ENCODE measurements around the gene STK10. TPM values are rescaled to one million over a fixed set of nuclear protein-coding genes. Genes with fewer than 3 reads are reported as not detected.

Gene STK10
- total RNA-seq, 1 donor from 2014 or later: 72.5 TPM

DNA sequence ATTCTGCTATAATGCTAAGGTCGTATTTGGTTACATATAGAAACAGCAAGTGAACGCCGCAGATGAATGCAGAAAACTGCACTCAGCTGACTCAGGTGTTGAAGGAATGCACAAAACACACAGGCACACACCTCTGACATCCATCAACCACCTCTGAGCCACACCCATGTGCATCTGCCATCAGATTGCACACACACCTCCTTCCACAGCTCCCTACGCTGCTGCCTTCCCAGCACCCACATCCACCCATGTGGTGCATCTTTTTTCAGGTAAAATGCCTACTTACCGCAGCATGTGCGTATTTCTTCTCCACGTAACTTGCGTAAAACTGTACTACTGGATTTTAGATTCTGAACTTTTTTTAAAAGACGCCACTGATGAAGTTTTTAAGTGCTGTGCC, 7.1 kb downstream of the STK10 start:
- Histone ChIP-seq H3K4me3 (no peak overlapping the region), H3K4me1 (peaks cover 78% of the 10 kb centered on the region), H3K9me3 (no peaks in the 10 kb centered on the region), H3K27ac (no peak overlapping the region), H3K27me3 (ENCODE audit: low read depth) (no peaks in the 10 kb centered on the region), H3K36me3 (peaks cover 5% of the 10 kb centered on the region)
- ATAC-seq: no peak
- TF ChIP-seq, protein P1, sequence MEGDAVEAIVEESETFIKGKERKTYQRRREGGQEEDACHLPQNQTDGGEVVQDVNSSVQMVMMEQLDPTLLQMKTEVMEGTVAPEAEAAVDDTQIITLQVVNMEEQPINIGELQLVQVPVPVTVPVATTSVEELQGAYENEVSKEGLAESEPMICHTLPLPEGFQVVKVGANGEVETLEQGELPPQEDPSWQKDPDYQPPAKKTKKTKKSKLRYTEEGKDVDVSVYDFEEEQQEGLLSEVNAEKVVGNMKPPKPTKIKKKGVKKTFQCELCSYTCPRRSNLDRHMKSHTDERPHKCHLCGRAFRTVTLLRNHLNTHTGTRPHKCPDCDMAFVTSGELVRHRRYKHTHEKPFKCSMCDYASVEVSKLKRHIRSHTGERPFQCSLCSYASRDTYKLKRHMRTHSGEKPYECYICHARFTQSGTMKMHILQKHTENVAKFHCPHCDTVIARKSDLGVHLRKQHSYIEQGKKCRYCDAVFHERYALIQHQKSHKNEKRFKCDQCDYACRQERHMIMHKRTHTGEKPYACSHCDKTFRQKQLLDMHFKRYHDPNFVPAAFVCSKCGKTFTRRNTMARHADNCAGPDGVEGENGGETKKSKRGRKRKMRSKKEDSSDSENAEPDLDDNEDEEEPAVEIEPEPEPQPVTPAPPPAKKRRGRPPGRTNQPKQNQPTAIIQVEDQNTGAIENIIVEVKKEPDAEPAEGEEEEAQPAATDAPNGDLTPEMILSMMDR (IDR thresholded peaks at IDR 0.05): no peak
- intact Hi-C loops (cut with DNase I): no loop called here
- DNase-seq: no peak

DNA sequence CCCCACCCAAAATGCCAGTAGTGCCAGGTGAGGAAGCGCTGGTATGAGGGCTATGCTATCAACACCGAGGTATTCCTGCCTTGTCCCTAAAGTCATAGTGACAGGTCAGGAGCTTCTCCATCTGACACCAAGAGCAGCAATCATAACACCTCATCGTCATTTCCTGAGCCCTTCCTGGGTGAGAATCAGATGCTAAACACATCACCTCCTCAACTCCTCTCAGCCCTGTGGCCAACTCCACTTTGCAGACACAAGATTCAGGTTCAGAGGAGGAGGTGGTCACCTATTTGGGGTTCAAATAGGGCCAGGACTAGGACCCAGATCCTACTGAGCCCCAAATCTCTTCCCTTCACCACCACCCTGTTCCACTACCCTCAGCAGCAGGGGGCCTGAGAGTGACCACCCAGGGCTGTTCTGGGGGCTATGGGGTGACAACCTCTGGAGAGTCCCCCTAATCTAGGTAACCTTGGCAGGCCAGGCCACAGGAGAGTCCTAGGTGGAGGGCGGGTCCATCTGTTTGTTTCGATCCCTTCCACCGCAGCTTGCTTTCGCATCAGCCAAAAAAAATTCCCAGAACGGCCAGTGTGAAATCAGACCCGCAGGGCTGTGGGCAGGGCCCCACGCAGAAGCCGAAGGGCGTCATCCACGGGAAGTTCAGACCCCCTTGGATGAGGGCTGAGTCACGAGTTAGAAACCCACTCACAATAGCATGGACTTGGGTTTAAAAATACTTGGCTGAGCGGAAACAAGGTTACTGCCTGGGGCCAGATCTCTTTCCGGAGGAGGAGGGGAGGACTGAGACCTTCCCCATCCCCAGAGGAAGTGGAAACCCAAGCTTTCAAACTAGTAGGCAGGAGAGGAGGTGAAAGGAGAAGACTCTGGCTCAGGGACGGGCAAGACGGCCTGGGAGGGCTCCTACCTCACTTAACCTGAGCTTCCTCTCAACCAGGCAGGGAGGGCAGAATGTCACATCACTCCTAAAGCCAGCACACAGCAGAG, 8.7 kb downstream of the STK10 start:
- DNase-seq: no peak
- H3K4me3 ChIP-seq: peak overlapping the region; percentile 21

DNA sequence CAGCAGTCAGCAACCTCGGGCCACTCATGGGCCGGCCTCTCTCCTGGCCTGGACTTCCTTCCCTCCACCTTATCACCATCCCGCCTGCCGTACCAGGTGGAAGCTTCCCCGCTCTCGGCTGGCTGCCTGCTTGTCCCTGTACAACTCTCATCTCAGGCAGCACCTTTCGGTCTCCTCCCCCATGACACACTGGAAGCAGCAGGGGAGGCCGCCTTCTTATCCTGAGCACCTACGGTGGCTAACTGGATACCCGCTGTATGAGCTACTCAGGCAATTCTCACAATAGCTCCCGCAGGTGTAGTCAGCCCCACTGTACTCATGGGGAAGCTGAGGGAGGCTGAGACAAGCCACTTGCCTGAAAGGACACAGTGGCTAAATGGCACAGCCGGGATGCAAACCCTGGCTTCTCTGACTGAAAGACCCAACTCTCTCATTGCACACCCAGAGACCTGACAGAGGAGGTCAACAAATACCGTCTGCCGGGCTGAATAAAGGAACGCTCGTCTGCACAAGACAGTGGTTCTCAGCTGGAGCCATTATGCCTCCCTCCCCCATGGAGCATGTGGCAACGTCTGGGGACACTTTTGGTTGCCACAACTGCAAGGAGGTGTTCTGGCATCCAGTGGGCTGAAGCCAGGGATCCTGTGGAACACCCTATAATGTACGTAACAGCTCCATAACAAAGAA, 9.6 kb downstream of the STK10 start:
- no peak for ATAC-seq
- no peaks in the 10 kb centered on the region for H3K36me3 ChIP-seq
- H3K4me1 ChIP-seq: peaks cover 81% of the 10 kb centered on the region
- TF ChIP-seq, protein P1 (IDR thresholded peaks at IDR 0.05): no peak
- DNase-seq: no peak
- H3K27me3 ChIP-seq (ENCODE audit: low read depth): no peaks in the 10 kb centered on the region
- H3K4me3 ChIP-seq: no peak overlapping the region
- no peaks in the 10 kb centered on the region for H3K9me3 ChIP-seq
- peak overlapping the region; percentile 60 for H3K27ac ChIP-seq
- intact Hi-C loops (cut with DNase I): loop anchor here (10.0 kb wide), 1 partner anchor 64 kb away; no protein-coding TSS in a partner anchor

More for the DNA sequence above, 8.7 kb downstream of the STK10 start:
- no peaks in the 10 kb centered on the region for H3K27me3 ChIP-seq (ENCODE audit: low read depth)
- H3K4me1 ChIP-seq: peaks cover 81% of the 10 kb centered on the region
- intact Hi-C loops (cut with DNase I): loop anchor here (10.0 kb wide), 1 partner anchor 64 kb away; no protein-coding TSS in a partner anchor
- H3K36me3 ChIP-seq: peaks cover 5% of the 10 kb centered on the region
- TF ChIP-seq, protein P1 (IDR thresholded peaks at IDR 0.05): no peak
- H3K27ac ChIP-seq: peak overlapping the region; percentile 60
- H3K9me3 ChIP-seq: no peaks in the 10 kb centered on the region
- peak; percentile 36 to 40 for ATAC-seq

DNA sequence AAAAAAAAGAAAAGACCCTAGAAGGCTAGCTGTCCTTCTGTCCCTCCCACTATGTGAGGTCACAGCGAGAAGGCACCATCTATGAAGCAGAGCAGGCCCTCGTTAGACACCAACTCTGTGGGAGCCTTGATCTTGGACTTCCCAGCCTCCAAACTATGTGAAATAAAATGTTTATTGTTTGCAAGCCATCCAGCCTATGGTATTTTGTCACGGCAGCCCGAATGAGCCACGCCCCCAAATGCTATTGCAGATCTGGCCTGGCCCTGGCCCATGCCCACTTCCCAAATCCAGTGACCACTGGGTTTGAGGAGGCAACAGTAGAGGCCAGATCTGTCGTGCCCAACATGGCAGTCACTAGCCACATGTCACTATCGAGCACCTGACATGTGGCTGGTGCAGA, 10.8 kb downstream of the STK10 start:
- Histone ChIP-seq H3K4me3 (no peak overlapping the region), H3K4me1 (peaks cover 83% of the 10 kb centered on the region)

DNA sequence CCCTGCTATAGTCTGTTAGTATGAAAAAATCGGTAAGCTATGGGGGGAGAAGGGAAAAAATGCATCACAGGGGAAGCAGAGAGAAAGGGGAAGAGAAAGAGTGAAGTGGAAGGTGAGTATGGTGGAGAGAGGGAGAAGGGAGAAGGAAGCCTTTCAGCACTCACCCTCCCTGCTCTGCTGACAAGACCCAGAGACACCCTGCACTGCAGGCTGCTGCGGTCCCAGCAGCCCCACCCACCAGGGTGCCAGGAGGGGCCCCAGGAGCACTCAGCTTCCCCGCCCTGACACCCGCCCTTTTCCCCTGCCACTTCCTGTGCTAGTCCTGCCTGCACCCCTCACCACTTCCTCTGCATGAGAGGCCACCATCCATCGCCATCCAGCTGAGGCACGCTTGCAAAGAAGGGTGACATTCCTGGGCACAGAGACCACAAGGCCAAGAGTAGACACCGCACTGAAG, 12.7 kb downstream of the STK10 start:
- Histone ChIP-seq H3K27ac (peak overlapping the region; percentile 73), H3K4me1 (peaks cover 80% of the 10 kb centered on the region), H3K4me3 (peak overlapping the region; percentile 45), H3K36me3 (no peaks in the 10 kb centered on the region), H3K27me3 (ENCODE audit: low read depth) (no peaks in the 10 kb centered on the region), H3K9me3 (no peaks in the 10 kb centered on the region)
- peak; percentile 86 for DNase-seq
- ATAC-seq: peak; percentile 72 to 87
- intact Hi-C loops (cut with DNase I): loop anchor here (10.0 kb wide), 1 partner anchor 60 kb away; no protein-coding TSS in a partner anchor
- TF ChIP-seq, protein P1 (IDR thresholded peaks at IDR 0.05): no peak

More for the DNA sequence above, 10.8 kb downstream of the STK10 start:
- no peaks in the 10 kb centered on the region for H3K27me3 ChIP-seq (ENCODE audit: low read depth)
- H3K36me3 ChIP-seq: no peaks in the 10 kb centered on the region
- DNase-seq (no peak), ATAC-seq (no peak)
- intact Hi-C loops (cut with DNase I): loop anchor here (10.0 kb wide), 1 partner anchor 62 kb away; no protein-coding TSS in a partner anchor
- TF ChIP-seq, protein P1 (IDR thresholded peaks at IDR 0.05): no peak
- H3K27ac ChIP-seq: no peak overlapping the region
- H3K9me3 ChIP-seq: no peaks in the 10 kb centered on the region

Measured in lower lobe of right lung (tissue), 2 donors.